Cortex of kidney (tissue), 1 donor: Measurements from ENCODE around the gene PNPO.

ENCODE experiments used
- DNase-seq: peaks from one replicate; lab custom pipeline; 2025; lab: John Stamatoyannopoulos, UW

The PNPO gene

DNA sequence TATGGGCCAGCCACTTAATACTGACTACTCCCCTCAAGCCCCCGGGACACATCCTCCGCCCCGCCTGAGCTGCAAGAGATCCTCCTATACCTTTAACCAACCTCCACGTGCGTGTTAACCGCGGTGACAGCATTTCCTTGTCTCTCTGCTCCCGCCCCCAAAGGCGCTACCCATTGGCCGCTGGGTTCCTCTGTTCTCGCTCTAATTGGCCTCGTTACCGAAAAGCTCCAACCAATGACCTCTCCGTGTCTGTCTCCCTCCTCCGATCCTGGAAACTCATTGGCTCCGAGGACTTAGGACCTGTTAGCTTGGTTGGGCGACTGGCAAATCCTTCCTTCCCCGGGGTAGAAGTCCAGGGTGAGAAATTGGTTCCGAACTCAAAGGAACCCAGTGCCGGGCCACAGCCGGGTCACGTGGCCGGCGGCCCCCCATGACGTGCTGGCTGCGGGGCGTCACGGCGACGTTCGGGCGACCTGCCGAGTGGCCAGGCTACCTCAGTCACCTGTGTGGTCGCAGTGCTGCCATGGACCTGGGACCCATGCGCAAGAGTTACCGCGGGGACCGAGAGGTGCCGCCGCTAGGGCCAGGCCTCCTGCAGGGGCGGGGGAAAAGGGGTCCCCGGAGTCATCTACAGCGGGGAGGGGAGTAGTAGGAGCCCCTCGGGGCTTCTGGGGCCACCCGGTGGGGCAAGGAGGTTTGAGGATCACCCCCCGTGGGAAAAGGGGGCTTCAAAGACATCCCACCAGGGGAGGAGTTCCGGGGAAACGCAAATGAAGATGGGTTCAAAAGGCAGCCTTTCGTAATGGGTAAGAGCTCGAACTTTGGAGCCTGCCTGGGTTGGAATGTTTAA, at the start of gene PNPO:
PNPO (plus strand) TSS at position 326 of the 850 bp plus-strand sequence; CDS start at position 431, 105 bp downstream.
- no peak for DNase-seq

DNA sequence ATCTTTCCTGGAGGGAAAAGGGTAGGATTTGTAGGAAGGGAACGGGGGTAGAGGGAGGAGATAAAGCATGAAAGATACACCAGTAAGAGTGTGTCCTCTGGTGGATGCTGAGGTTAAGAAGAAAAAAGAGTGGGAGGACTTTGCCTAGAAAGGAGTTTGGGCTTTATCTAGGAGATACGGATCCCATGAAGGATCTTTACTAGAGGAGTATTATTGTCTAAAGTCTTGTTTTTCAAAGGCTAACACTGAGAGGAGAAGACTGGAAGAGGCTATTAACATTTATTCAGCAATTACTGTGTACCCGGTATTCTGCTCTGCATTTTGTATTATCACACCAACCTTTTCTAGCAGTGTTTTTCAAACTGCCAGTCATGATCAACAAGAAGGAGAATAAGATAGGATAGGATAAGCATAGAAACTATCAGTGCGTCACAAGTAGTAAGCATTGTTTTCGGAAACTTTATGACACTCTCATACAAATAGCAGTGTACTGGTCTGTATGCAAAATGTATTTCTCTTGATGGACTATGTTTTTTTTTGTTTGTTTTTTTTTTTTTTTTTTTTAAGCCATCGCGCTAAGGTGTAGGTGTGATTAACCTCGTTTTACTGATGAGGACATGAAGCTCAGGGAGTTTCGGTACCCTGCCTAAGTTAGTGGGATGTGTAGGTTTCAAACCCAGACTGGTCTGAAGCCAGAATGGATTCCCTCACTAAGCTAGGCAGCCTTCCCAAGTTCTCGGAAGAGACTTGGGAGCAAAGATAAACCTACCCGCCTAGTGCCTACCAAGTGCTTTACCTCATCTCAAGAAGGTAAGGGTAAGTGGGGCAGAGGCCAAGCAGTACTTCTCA, 46.6 kb upstream of the PNPO start:
- no peak for DNase-seq

DNA sequence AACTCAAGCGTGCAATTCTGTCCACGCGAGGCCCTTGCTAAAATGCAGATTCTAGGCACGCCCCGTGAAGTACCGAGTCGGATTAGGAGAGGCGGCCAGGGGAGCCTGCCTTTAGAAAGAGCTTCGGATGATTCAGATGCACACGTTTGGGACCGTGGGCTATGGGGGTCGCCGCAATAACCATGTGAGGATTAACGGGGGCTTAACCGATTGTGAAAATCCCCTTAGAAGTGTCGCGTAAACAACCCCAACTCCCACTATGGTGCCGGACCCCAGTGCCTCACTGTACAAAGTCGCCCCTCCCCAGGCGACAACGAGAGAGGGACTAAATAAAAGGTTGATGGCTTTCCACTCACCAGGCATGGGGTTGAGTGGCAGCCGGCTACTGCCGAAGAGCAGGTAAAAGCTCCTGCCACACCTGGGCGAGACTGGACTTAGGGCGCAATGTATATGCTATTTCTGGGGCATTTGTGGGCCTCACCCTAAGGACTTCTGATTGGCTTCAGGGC, 46.0 kb upstream of the PNPO start:
- no peak for DNase-seq

DNA sequence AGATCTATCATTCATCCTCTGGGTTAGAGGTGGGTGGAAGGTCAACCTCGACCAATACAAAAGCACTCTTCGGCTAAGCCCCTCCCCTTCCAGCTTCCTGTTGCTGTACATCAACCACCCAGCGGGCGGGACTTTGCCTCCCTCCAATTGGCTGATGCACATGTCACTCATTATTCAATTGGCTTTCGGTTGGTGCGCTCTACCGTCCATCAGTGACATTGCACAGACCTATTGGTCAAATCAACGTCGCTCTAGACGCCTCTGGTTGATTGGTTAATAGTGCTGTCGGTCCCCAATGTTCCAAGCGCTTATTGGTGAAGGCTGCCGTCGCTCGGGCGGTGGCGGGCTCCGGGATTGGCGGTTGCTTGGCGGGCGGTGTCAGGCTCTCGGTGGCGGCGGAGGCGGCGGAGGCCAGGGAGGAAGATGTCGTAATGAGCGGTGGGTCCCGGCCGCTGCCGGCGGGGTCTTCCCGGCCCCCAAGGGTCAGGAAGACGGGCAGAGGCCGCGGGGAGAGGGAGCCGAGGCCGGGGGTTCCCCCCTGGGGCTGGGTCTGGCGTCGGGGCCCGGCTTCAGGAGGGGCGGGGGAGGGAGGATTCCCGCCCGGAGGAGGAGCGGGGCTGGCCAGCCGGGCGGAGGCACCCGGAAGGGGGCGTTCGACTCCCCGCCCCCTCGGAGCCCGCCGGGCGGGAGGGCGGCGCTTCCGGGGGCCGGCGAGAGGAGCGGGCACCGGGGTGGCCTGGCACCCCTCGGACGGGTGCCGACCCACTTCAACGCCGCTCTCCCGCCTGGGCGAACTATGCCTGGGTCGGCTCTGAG, 45.3 kb upstream of the PNPO start, which contains the start of gene SP2:
SP2 (plus strand) TSS at position 381 of the 816 bp plus-strand sequence; CDS start at position 432, 51 bp downstream.
- peak; percentile 81 for DNase-seq

DNA sequence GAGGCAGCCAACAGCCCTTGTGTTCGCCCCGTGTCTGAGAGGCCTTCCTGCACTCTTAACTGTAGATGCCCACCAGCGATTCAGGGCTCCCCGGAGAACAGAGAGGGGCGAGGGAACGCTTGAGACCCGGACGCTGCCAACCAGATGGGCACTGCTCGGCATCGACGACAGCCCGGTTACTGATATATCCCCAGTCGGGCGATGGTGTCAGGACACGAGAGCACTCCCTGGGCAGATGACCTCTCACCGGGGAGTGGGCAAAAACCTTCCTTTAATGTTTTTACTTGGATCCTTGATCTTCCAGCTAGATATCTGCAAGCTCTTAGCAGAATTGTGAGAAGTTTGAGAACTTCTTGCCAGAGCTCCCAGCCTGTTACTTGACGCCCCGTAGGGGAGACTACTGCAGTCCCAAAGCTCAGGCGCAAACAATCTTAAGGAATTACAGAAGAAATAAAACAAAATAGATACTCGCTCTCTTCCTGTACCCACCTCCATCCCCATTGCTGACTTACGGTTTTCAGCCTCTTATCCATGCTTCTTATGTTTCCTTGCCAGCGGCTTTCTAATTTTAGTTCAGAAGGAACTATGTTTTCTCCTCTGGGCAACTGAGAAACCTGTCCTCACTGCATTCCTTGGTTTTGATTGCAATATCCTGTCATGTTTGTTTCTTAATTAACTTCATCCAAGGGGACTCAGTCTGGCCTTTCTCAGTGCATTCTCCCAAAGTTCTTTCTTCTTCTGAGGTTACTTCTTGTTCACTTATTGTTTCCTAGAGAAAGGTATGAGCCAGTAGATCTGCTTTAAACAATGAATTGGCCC, 44.5 kb upstream of the PNPO start:
- DNase-seq, result no peak

DNA sequence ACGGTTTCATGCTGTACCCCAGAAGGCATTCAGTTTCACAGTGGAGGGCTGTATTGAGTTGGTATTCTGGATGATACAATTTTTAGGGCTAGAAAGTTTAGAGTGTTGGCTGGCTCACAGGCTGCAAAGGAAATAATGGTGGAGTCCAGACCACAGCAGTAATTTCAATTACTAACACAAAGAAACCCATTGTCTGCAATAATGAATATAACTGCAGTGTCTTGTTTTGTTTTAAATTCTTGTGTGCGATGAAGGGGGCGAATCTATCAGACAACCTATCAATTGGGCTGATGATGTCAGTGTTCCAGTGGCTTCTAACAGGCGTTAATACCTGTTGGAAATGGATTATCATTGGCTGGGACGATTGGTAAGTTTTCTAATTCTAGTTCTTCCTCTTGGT, 43.8 kb upstream of the PNPO start:
- DNase-seq, result no peak

DNA sequence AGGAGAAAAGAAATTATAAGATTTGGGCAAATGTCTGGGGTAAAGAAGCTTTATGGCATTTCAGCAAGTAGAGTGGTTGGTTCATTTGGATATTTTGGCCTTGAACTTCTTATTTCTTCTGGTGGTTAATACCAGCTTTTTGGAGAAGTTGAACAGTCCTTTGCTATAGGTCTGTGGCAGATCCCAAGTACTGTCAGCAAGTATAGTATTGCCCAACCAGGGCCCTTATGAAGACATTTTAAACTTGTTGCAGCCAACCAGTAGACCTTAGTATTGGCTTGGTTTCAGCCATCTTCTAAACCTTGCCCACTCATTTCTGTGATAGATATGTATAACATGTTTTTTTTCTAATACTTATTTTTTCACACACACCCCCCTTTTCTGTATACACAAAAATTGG, 43.1 kb upstream of the PNPO start:
- DNase-seq, result no peak

DNA sequence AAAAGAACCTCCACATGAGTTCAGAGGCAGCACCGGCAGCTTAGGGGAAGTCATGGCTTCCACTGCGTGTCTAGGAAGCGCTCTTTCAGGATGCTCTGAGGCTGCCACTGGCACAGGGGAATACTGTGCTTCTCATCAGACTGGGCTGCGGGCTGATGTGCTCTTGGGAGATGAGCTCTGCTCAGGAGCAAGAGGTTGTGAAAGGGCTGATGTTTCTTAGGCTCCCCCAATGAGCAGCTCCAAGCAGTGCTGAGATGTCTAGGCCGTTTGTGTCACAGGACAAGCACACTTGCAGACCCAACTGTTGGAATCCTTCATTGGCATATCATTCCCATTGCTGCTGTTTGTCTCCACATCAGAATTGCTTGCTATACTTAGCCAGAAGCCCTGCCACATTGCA, 41.7 kb upstream of the PNPO start:
- DNase-seq, result no peak

DNA sequence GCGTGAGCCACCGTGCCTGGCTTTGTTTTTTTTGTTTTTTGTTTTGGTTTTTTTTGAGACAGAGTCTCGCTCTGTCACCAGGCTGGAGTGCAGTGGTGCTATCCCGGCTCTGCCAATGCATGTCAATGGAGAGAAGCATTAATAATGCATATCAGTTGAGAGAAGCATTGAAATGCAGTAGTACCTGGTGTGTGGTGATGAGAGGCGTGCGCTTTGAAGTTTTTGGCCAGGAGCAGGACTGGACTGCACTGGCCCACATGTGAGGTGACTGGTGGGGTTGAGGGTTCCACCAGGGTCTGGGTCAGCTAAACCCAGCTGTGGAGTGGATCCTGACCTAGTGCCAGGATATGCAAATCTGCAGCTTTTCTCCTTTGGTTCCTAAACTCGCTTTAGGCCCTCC, 39.9 kb upstream of the PNPO start:
- no peak for DNase-seq

DNA sequence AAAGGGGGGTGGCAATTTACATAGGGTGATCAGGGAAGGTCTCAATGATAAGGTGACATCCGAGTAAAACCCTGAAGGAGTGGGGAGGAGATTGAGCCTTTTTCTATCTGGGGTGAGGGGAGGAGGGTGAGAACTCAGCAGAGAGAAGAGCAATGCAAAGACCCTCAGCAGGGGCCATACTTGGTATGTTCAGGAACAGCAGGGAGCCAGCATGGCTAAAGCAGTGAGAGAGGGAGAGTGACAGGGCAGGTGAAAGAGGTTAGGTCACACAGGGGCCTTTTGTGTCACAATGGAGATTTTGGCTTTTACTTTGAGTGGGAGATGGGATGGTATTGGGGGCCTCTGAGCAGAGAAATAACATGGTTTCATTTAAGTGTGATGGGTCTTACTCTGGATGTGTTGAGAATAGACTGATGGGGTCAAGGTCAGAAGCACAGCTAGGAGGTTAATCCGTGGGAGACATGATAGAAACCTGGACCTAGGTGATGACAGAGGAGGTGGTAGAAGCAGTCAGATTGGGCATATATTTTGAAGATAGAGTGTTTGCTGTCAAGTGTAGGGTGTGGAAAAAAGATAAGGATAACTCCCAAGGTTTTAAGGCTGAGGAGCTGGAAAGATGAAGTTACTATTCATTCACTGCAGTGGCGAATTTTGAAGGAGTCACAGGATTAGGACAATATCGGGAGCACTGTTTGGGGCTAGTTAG, 39.2 kb upstream of the PNPO start:
- no peak for DNase-seq

DNA sequence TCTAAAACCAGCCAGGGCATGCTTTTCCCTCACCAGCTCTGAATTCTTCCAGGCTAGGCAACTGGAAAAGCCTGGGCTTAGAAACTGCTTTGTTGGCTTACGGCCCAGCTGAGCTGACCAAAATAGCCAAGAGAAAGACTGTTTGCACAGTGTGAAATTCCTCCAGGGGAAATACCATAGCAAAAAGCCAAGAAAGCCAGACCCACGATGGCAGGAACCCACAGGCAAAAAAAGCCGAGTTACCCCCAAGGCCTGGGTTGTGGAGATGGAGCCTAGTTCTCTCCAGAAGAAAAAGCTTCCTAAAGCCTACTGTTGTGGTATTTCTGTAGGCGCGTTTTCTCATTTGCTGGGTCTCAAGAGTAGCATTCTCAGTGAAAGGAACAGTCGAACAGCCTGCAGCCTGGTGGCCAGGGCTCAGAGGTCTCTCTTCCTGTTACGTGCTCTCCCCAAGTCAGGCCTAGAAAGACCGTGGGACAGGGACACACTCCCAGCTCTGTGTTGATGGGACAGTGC, 36.1 kb upstream of the PNPO start:
- no peak for DNase-seq

DNA sequence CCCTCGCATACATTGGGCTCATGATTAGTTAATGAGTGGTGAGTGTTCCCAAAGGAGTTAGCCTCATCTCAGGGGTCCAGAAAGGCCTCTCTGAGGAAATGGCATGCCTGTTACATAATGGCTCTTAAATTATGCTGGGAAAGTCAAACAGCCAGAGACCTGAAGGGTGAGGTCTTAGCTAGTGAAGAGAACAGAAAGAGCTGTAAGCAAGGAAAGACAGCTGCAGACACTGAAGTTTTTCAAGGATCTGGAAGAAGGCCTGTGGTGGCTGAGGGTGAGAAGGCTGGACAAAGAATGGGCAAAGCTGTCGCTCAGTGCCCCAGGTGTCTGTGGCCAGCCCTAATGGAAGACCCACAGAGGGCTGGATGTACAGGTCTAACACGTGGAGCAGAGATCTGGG, 34.9 kb upstream of the PNPO start:
- no peak for DNase-seq

DNA sequence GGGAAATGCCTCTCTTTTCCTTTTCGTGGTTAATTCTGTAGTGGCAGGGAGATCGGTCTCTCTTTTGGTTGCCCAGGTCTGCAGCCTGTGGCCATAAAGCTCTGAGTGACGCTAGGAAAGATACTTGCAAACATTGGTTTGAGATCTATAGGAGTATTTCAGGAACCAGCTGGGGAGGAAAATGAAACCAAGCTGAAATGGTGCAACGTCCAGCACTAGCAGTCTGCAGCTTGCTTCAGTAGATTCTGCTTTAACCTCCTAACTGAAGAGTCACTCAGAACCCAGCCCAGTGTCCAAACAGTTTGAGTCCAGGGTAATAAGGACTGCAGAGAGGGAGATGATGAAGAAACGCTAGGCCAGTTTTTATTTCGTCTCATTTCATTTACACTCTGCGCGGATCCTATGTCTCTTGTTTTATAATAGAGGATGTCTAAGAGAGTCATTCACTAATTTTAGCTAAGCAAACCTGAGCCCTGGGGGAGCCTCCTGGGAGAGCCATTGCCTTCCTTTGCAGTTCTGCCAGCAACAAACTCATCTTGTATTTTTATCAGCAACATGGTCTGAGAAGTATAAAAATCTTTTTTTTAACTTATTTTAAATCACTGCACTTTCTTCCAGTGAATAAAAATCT, 33.3 kb upstream of the PNPO start:
- no peak for DNase-seq

DNA sequence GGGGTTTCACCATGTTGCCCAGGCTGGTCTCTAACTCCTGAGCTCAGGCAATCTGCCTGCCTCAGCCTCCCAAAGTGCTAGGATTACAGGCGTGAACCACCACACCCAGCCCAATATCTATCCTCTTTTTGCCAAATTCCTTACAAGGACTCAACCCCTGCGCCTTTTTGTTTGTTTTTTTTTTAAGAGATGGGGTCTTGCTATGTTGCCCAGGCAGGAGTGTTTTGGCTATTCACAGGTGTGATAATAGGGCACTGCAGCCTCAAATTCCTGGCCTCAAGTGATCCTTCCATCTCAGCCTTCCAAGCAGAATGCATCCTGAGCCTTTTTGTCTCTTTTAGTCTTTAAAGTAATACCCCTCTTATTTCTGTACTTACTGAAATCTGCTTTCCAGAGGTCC, 28.3 kb upstream of the PNPO start:
- DNase-seq, result no peak

DNA sequence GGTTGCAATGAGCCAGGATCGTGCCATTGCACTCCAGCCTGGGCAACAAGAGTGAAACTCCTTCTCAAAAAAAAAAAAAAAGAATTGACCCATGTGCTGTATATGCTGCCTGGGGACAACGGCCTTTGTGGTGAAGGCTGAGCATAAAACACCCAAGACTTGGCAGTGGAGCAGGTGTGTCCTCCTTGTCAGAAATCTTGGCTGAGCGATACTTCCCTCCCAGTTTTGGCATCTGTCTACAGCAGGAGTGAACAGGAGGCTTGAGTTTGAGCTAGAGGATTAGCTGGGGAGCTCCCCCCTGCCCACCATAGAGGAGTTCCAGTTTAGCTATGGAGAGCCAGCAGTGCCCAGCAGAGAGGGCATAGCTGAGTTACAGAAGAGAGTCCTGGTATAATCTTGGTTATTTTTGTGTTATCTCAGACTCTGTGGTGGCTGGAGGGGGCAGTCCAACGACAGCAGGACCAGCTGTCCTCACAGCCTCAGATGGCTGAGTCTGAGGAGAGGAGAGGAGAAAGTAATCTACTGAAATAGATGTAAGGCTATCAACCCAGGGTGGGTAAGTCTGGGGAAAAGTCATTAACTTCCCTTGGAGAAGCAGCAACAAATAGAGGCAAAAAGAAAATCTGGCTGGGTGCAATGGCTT, 26.9 kb upstream of the PNPO start:
- no peak for DNase-seq

DNA sequence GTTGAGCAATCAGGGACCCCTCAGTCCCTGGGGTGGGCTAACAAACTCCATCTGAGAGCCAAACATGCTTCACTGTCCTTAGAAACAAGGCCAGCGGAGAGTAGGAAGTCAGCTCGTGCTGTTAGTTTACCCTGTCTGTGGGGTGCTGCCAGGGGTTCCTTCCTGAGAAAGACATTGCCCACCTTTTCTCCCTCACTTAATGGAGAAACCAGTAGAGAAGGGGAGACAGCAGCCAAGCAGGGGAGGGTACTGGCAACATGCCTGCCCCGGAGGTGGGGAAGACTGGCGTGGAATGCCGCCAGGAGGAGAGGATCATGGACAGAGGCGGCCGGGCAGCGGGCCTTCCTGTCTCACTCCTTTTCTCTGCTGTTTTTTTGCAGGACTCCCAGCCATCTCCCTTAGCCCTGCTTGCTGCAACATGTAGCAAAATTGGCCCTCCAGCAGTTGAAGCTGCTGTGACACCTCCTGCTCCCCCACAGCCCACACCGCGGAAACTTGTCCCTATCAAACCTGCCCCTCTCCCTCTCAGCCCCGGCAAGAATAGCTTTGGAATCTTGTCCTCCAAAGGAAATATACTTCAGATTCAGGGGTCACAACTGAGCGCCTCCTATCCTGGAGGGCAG, 25.5 kb upstream of the PNPO start:
- no peak for DNase-seq

DNA sequence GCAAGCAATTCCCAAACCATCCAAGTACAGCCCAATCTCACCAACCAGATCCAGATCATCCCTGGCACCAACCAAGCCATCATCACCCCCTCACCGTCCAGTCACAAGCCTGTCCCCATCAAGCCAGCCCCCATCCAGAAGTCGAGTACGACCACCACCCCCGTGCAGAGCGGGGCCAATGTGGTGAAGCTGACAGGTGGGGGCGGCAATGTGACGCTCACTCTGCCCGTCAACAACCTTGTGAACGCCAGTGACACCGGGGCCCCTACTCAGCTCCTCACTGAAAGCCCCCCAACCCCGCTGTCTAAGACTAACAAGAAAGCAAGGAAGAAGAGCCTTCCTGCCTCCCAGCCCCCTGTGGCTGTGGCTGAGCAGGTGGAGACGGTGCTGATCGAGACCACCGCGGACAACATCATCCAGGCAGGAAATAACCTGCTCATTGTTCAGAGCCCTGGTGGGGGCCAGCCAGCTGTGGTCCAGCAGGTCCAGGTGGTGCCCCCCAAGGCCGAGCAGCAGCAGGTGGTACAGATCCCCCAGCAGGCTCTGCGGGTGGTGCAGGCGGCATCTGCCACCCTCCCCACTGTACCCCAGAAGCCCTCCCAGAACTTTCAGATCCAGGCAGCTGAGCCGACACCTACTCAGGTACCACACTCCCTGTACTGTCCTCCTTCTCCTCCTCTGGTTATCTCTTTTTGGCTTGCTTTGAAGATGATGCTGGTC, 24.7 kb upstream of the PNPO start:
- no peak for DNase-seq

DNA sequence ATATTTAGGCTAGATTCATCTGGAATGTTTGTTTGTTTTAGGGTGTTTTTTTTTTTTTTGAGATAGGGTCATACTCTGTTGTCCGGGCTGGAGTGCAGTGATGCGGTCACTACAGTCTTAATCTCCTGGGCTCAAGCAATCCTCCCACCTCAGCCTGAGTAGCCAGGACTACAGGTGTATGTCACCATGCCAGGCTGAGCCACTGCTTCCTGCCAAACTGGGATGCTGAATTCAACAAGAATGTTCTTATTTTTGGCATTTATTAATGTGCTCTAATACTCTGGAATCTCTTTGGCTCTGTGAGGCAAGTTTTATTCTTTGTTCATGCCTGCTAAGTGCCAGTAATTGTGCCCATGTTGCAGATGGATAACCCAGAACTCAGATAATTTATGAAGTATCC, 23.8 kb upstream of the PNPO start:
- DNase-seq, result no peak
